Suprapubic skin (tissue), 3 donors: ENCODE measurements around the gene BBS1.

Experiments
- EP300 ChIP-seq: sonication (generic); formaldehyde crosslinking; IDR thresholded peaks from one replicate; pipeline ENCODE4 v1.6.1; 2017; ENCODE audit warnings: antibody characterized with exemption
- POLR2A ChIP-seq, 2 donors: fragments of 450-650 bp; IDR thresholded peaks; one replicate each; pipeline ENCODE4 v1.6.1; 2017; ENCODE audit warnings: antibody characterized with exemption in 2 of 2, mild to moderate bottlenecking in 2 of 2, moderate library complexity in 2 of 2
- TF ChIP-seq, protein P1 (sequence below), 2 donors: fragments of 200-600 bp in 1 of 2; fragments of 450-650 bp in 1 of 2; sonication (generic) in 1 of 2; IDR thresholded peaks; one replicate each; pipeline ENCODE4 v1.5.1; 2016 to 2019; ENCODE audit warnings: antibody characterized with exemption in 2 of 2, mild to moderate bottlenecking in 1 of 2, moderate library complexity in 1 of 2

DNA sequence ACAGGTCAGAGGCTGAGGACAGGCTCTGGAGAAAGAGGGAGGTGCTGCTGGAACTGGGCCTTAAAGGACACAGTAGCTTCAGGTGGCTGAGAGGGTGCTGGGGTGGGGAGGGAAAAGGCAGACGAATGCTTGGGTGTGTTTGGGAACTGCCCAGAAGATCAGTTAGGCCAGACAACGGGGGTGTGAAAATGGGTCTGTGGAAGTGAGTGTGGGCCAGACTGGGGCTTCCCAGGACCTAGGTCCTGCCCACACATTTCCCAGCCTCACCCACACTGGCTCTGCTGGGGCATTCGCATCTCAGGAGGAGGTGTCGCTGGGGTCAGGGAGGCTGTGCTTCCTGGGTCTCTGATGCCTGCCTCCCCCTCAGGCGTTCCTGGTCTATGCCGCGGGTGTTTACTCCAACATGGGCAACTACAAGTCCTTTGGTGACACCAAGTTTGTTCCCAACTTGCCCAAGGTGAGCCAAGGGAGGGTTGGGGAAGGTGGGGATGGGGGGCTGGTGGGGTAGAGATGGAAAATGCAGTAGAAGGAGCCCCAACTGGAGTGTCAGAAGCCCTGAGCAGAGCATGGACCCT is 25.5 kb upstream of the BBS1 start:
- TF ChIP-seq, protein P1, sequence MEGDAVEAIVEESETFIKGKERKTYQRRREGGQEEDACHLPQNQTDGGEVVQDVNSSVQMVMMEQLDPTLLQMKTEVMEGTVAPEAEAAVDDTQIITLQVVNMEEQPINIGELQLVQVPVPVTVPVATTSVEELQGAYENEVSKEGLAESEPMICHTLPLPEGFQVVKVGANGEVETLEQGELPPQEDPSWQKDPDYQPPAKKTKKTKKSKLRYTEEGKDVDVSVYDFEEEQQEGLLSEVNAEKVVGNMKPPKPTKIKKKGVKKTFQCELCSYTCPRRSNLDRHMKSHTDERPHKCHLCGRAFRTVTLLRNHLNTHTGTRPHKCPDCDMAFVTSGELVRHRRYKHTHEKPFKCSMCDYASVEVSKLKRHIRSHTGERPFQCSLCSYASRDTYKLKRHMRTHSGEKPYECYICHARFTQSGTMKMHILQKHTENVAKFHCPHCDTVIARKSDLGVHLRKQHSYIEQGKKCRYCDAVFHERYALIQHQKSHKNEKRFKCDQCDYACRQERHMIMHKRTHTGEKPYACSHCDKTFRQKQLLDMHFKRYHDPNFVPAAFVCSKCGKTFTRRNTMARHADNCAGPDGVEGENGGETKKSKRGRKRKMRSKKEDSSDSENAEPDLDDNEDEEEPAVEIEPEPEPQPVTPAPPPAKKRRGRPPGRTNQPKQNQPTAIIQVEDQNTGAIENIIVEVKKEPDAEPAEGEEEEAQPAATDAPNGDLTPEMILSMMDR (IDR thresholded peaks at IDR 0.05), result no peak
- TF ChIP-seq EP300 (no peak), POLR2A (IDR thresholded peaks at IDR 0.05) (no peak)
